Spleen (tissue), 11 donors: ENCODE results near the gene FBXO9. TPM values are rescaled to one million over a fixed set of nuclear protein-coding genes. Genes with fewer than 3 reads are reported as not detected.

ENCODE experiments used
- DNase-seq: peaks from one replicate; pipeline ENCODE4 v3.0.0-alpha.2; 2020
- H3K27ac ChIP-seq, 8 donors: fragments of 200-600 bp; sonication (generic) in 7 of 8; 1 replicate in 4 of 8; 2 replicates in 4 of 8; pipeline versions ENCODE4 v1.5.0 to v1.8.0; 2016 to 2021; ENCODE audit warnings: inconsistent platforms in 4 of 8, mild to moderate bottlenecking in 4 of 8, moderate library complexity in 1 of 8
- H3K27me3 ChIP-seq, 7 donors: fragments of 200-600 bp; sonication (generic) in 6 of 7; replicated peaks in 1 of 7; 1 replicate in 4 of 7; 2 replicates in 3 of 7; pipeline versions ENCODE4 v1.5.0 to v1.8.0; 2016 to 2021; ENCODE audit warnings: inconsistent platforms in 3 of 7, mild to moderate bottlenecking in 1 of 7
- H3K36me3 ChIP-seq, 6 donors: fragments of 200-600 bp; sonication (generic) in 5 of 6; 1 replicate in 4 of 6; 2 replicates in 2 of 6; pipeline versions ENCODE4 v1.5.0 to v1.8.0; 2016 to 2021; ENCODE audit warnings: inconsistent platforms in 2 of 6
- H3K4me1 ChIP-seq, 6 donors: fragments of 200-600 bp; sonication (generic) in 5 of 6; 1 replicate in 3 of 6; 2 replicates in 3 of 6; pipeline versions ENCODE4 v1.5.0 to v1.8.0; 2016 to 2021; ENCODE audit warnings: inconsistent platforms in 3 of 6
- H3K4me3 ChIP-seq, 8 donors: fragments of 200-600 bp; sonication (generic) in 7 of 8; 1 replicate in 4 of 8; 2 replicates in 4 of 8; pipeline versions ENCODE4 v1.5.0 to v1.8.0; 2016 to 2021; ENCODE audit warnings: inconsistent platforms in 4 of 8, mild to moderate bottlenecking in 4 of 8, moderate library complexity in 2 of 8
- H3K9me3 ChIP-seq, 8 donors: fragments of 200-600 bp; sonication (generic) in 7 of 8; 1 replicate in 4 of 8; 2 replicates in 4 of 8; pipeline versions ENCODE4 v1.5.0 to v1.8.0; 2016 to 2021; ENCODE audit warnings: inconsistent platforms in 4 of 8
- POLR2A ChIP-seq, 3 donors: fragments of 450-650 bp; IDR thresholded peaks; one replicate each; pipeline ENCODE4 v1.5.1; 2017; ENCODE audit warnings: antibody characterized with exemption in 3 of 3, mild to moderate bottlenecking in 1 of 3
- POLR2AphosphoS5 ChIP-seq, 3 donors: sonication (generic); formaldehyde crosslinking; IDR thresholded peaks; one replicate each; pipeline ENCODE4 v1.5.1; 2017; ENCODE audit warnings: antibody characterized with exemption in 3 of 3
- WGBS, 5 donors: extraction: QIAGEN DNeasy Blood & Tissue Kit in 3 of 5; methylation state at CpG; one replicate each; pipeline versions ENCODE4 v1.1.5 to v1.1.7; 2013 to 2018; 5-methylcytosine and 5-hydroxymethylcytosine counted together
- intact Hi-C: fragments of 100-400 bp; cut with DNase I; formaldehyde crosslinking; loops from one replicate; pipeline ENCODE4 v1.15.0; 2023; ENCODE audit warnings: low total_unique reads
- polyA plus RNA-seq, 3 donors: library from polyadenylated mRNA; stranded (reverse); fragments of 200-250 nt; gene quantifications; one replicate each; pipeline ENCODE4 v1.2.1, GENCODE V29; 2013
- total RNA-seq, 7 donors: library from RNA; depleted of rRNA in 3 of 7; stranded (reverse); fragments of >200 nt in 3 of 7; fragmentation: NEBNext Ultra II Directional in 4 of 7; extraction: Animal tissue kit (Norgen Biotek cat#: 25700) in 4 of 7; gene quantifications; one replicate each; pipeline versions ENCODE4 v1.1.0 to v1.2.1, GENCODE V29; 2016 to 2021
- TF ChIP-seq, protein P1 (sequence below), 11 experiments: fragments of 200-600 bp in 7 of 11; fragments of 450-650 bp in 4 of 11; sonication (generic) in 4 of 11; IDR thresholded peaks in 8 of 11; conservative IDR thresholded peaks in 3 of 11; 1 replicate in 7 of 11; 2 replicates in 4 of 11; pipeline versions ENCODE4 v1.4.0 to v1.8.0; 2016 to 2021; ENCODE audit warnings: antibody characterized with exemption in 11 of 11, inconsistent platforms in 4 of 11, mild to moderate bottlenecking in 1 of 11
- donor health status: healthy with polysubstance abuse.
- donor health status: DM: no; HTN: no; CAD: no; lungs with moderate emphysema.
- donor health status: DM: no; HTN: no; CAD: no.
- donor health status: Bipolar disorder and iron deficiency.
- donor health status: healthy.
- donor health status: DM: no; HTN: no; CAD: no.
- donor health status: DM: yes; HTN: yes; CAD: no.

Gene FBXO9
- total and polyA plus RNA-seq, 10 donors: 21.4 to 115 (median 69.5) TPM

DNA sequence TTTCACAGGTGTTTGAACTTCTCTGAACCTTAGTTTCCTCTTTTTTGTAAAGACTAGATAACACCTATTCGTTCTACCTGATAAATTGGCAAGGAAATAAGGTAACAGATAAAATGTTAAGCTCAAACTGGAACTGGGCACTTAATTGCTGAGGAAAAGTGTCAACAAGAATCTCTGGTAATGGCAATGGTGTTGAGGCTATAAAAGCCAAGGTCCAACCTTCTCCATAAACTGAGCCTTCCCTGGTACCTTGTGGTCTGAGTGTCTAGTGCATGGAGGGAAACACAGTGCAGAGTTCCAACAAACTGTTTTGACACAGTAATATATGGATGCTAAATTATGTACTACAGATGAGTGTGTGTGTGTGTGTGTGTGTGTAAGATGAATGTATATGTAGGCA lies 36.7 kb upstream of the FBXO9 start:
- Histone ChIP-seq H3K4me3 (no peak overlapping the region), H3K9me3 (no peaks in the 10 kb centered on the region), H3K27me3 (no peaks in the 10 kb centered on the region), H3K36me3 (peaks cover 0 to 100% (median 29%) of the 10 kb centered on the region in 6 donors), H3K4me1 (no peaks in the 10 kb centered on the region), H3K27ac (no peak overlapping the region)
- TF ChIP-seq POLR2A (IDR thresholded peaks at IDR 0.05): no peak
- TF ChIP-seq, protein P1, sequence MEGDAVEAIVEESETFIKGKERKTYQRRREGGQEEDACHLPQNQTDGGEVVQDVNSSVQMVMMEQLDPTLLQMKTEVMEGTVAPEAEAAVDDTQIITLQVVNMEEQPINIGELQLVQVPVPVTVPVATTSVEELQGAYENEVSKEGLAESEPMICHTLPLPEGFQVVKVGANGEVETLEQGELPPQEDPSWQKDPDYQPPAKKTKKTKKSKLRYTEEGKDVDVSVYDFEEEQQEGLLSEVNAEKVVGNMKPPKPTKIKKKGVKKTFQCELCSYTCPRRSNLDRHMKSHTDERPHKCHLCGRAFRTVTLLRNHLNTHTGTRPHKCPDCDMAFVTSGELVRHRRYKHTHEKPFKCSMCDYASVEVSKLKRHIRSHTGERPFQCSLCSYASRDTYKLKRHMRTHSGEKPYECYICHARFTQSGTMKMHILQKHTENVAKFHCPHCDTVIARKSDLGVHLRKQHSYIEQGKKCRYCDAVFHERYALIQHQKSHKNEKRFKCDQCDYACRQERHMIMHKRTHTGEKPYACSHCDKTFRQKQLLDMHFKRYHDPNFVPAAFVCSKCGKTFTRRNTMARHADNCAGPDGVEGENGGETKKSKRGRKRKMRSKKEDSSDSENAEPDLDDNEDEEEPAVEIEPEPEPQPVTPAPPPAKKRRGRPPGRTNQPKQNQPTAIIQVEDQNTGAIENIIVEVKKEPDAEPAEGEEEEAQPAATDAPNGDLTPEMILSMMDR (IDR thresholded peaks at IDR 0.05 in 8 of 11, conservative IDR thresholded peaks at IDR 0.05 in 3 of 11): no peak
- no peak for TF ChIP-seq POLR2AphosphoS5 (IDR thresholded peaks at IDR 0.05)
- DNase-seq: no peak
- intact Hi-C loops: no loop called here
- 80 to 92% (median 82%) methylated on average over 1 of the region's 1 CpG for WGBS, 5 donors

DNA sequence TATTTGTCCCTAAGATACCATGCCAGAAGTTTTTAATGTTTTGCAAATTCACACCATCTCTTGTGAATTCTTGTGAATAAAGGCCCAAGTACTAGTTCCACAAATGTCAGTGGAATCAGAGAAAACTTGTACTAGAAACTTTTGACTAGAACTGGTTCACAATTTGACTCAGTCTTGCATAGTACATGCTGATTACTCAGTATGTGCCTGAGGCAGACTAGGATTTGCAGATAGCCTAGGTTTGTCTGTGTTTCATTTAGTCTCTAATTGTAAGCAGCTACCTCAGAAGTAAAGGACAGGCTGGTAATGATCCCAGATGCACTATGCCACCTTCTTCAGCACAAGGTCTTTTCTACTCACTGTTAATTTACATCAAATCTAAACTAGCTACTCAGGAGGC lies 35.9 kb upstream of the FBXO9 start:
- intact Hi-C loops: no loop called here
- no peaks in the 10 kb centered on the region for H3K27me3 ChIP-seq
- TF ChIP-seq POLR2A (IDR thresholded peaks at IDR 0.05) (no peak), POLR2AphosphoS5 (IDR thresholded peaks at IDR 0.05) (no peak)
- TF ChIP-seq, protein P1 (IDR thresholded peaks at IDR 0.05 in 8 of 11, conservative IDR thresholded peaks at IDR 0.05 in 3 of 11): no peak
- DNase-seq: no peak
- H3K9me3 ChIP-seq: no peaks in the 10 kb centered on the region
- no peak overlapping the region for H3K27ac ChIP-seq
- H3K36me3 ChIP-seq: peaks cover 0 to 100% (median 29%) of the 10 kb centered on the region in 6 donors
- no peak overlapping the region for H3K4me3 ChIP-seq
- H3K4me1 ChIP-seq: no peaks in the 10 kb centered on the region

DNA sequence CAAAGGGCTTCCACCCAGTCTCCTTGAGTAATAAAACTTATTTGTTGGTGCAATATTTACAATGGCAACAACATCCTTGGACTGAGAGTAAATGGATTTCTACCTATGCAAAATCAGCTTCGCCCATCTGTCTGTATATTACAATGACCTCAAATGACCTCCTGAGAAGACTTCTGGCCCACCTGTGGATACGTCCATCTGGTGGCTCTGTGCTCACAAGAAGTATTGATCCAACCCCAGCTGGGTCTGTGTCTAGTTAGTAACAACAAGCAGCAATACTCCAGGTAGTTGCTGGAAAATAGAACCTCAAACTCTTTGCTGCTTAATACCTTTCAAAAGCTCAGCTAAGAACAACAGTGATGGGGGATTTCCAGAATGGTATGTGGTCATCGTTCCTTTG lies 35.4 kb upstream of the FBXO9 start:
- intact Hi-C loops: no loop called here
- no peak for TF ChIP-seq POLR2AphosphoS5 (IDR thresholded peaks at IDR 0.05)
- no peak for TF ChIP-seq POLR2A (IDR thresholded peaks at IDR 0.05)
- TF ChIP-seq, protein P1 (IDR thresholded peaks at IDR 0.05 in 8 of 11, conservative IDR thresholded peaks at IDR 0.05 in 3 of 11): no peak
- peaks cover 0 to 100% (median 30%) of the 10 kb centered on the region in 6 donors for H3K36me3 ChIP-seq

DNA sequence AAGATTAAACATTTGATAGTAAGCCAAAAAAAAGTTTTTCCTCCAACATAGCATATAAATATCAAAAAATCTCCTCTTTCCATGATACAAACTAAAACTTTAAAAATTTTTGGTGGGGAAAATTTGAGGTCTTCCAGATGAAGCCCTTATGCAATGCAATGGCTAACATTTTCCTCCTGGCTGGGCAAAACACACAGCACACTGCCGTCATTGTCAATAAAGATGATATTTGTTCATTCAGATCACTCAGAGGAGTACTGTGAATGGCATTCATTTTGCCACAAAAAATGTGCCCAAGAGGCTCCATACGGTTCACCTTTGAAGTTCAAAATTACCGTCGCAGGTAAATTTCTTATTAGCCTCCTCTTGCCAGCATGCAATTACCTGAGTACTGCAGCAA lies 33.9 kb upstream of the FBXO9 start:
- H3K9me3 ChIP-seq: no peaks in the 10 kb centered on the region
- intact Hi-C loops: no loop called here
- peaks cover 0 to 5% (median 0%) of the 10 kb centered on the region in 6 donors for H3K4me1 ChIP-seq
- DNase-seq: no peak
- WGBS, 5 donors: 92 to 100% (median 97%) methylated on average over 4 of the region's 4 CpGs
- peaks cover 0 to 100% (median 35%) of the 10 kb centered on the region in 6 donors for H3K36me3 ChIP-seq
- H3K27me3 ChIP-seq: no peaks in the 10 kb centered on the region
- H3K27ac ChIP-seq: no peak overlapping the region
- TF ChIP-seq POLR2A (IDR thresholded peaks at IDR 0.05): no peak
- TF ChIP-seq POLR2AphosphoS5 (IDR thresholded peaks at IDR 0.05): no peak
- TF ChIP-seq, protein P1 (IDR thresholded peaks at IDR 0.05 in 8 of 11, conservative IDR thresholded peaks at IDR 0.05 in 3 of 11): no peak
- H3K4me3 ChIP-seq: no peak overlapping the region

More for the DNA sequence above, 35.4 kb upstream of the FBXO9 start:
- DNase-seq: no peak
- no peaks in the 10 kb centered on the region for H3K4me1 ChIP-seq
- H3K27me3 ChIP-seq: no peaks in the 10 kb centered on the region
- H3K27ac ChIP-seq: no peak overlapping the region
- WGBS, 5 donors: 83 to 97% (median 95%) methylated on average over 3 of the region's 3 CpGs
- no peaks in the 10 kb centered on the region for H3K9me3 ChIP-seq
- H3K4me3 ChIP-seq: no peak overlapping the region
